ENCODE data around the gene NFIX.

DNA sequence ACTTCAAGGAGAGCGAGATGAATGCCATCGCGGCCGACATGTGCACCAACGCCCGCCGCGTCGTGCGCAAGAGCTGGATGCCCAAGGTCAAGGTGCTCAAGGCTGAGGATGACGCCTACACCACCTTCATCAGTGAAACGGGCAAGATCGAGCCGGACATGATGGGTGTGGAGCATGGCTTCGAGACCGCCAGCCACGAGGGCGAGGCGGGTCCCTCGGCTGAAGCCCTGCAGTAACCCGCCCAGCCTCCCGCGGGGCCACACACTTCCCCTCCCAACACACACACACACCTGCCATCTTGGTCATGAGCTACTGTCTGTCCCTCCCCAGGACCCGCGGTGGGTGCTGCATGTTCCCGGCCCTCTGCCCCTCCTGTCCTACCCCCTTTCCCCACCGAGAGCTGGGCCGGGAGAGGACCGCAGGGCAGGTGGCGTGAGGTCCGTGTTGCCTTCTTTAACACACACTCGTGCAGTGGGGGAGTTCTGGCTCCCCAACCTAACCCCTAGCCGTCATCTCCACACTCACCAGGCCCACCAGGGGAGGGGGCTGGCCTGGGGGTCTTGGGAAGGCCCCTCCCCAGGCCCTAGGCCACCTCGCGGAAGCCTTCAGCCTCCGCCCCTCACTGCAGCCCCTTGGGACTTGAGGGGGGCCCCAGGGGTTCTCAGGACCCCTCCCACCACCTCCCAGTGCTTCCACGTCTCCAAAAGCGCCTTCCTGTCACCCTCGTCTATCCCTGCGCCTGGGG lies 143.1 kb downstream of the NFIX start:
- no peak for TF ChIP-seq POLR2A (IDR thresholded peaks at IDR 0.05)
- TF ChIP-seq, protein P1, sequence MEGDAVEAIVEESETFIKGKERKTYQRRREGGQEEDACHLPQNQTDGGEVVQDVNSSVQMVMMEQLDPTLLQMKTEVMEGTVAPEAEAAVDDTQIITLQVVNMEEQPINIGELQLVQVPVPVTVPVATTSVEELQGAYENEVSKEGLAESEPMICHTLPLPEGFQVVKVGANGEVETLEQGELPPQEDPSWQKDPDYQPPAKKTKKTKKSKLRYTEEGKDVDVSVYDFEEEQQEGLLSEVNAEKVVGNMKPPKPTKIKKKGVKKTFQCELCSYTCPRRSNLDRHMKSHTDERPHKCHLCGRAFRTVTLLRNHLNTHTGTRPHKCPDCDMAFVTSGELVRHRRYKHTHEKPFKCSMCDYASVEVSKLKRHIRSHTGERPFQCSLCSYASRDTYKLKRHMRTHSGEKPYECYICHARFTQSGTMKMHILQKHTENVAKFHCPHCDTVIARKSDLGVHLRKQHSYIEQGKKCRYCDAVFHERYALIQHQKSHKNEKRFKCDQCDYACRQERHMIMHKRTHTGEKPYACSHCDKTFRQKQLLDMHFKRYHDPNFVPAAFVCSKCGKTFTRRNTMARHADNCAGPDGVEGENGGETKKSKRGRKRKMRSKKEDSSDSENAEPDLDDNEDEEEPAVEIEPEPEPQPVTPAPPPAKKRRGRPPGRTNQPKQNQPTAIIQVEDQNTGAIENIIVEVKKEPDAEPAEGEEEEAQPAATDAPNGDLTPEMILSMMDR (IDR thresholded peaks at IDR 0.05): no peak

Measured in ovary (tissue), 3 donors.